ENCODE results near the gene DYNC2LI1.

DYNC2LI1 gene

DNA sequence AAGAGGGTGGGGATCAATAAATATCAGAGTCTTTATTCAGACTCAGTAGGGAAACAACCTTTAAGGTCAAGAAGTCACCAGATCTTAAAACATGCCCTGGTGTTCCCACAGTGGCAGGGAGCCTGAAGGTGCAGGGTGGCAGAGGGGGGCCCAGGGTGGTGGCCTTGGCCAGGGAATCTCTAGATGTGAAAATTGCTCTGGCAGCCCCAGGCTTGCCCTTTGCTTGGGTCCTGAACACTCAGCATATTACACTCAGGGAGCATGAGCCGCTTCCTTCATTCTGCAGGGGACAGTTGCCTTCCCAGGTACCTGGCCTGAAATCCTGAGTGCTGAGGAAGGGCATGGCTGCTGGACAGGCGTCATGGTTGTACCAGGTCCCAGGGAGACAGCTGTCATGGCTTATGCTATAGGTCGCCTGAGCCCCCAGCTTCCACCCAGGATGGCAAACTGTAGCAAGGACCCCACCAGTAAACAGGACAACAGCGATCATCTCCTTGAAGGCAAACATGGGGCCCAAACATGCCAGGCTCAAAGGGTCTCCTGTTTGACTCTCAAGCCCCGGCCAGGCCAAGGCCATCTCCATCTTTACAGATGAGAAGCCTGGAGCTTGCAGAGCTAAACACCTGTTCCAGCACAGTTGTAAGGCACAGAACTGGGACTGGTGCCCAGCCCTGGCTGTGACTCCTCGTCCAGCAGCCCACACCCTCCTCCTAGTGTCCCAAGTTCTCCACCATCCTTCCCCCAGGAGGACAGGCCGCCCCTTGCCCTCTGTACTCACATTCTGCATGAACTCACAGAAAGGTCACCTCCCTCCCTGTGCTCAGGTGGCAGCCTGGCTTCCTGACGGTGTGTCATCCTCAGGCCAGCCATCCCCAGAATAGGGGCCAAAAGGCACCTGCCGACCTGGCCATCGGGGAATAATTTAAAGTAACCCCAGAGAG, 79.6 kb downstream of the DYNC2LI1 start:
- TF ChIP-seq CTCF (IDR thresholded peaks at IDR 0.05; ENCODE audit: low read depth, low read length): no peak
- no peak overlapping the region for H3K4me3 ChIP-seq (ENCODE audit: low read depth, low read length)
- in situ Hi-C loops (cut with HindIII; ENCODE audit: low sequenced_read_pairs): no loop called here
- DNase-seq (ENCODE audit: low read depth, low spot score): no peak

DNA sequence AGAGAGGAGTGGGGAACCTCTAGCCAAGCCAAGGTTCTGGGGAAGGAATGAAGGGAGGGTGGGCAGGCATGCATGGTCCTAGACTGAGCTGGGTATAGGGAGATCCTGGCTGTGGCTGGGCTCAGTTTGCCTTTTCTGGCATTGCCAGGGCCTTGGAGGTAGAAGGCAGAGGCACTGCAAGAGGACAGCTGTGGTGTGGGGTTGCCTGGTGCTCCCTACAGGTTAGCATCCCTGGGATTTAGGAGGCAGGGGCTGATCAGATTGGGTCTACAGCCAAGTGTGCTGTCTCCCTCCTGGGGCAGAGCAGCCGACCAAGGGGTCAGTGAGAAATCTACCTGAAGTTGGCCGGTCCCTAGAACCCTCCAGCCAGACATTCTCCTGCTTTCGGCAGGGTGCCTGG, 80.8 kb downstream of the DYNC2LI1 start:
- no peak for DNase-seq (ENCODE audit: low read depth, low spot score)
- no peak overlapping the region for H3K4me3 ChIP-seq (ENCODE audit: low read depth, low read length)
- no peak for TF ChIP-seq CTCF (IDR thresholded peaks at IDR 0.05; ENCODE audit: low read depth, low read length)
- in situ Hi-C loops (cut with HindIII; ENCODE audit: low sequenced_read_pairs): no loop called here

- DNase-seq (ENCODE audit: low read depth, low spot score): no peak
- in situ Hi-C loops (cut with HindIII; ENCODE audit: low sequenced_read_pairs): no loop called here
- TF ChIP-seq CTCF (IDR thresholded peaks at IDR 0.05; ENCODE audit: low read depth, low read length): no peak
- no peak overlapping the region for H3K4me3 ChIP-seq (ENCODE audit: low read depth, low read length)
Measured at GRCh38 chr2:43855292-43855691, 81.5 kb downstream of the DYNC2LI1 start.

Measured in astrocyte of the spinal cord (primary cell).